ENCODE results near the gene ADCY2.

The ADCY2 gene

DNA sequence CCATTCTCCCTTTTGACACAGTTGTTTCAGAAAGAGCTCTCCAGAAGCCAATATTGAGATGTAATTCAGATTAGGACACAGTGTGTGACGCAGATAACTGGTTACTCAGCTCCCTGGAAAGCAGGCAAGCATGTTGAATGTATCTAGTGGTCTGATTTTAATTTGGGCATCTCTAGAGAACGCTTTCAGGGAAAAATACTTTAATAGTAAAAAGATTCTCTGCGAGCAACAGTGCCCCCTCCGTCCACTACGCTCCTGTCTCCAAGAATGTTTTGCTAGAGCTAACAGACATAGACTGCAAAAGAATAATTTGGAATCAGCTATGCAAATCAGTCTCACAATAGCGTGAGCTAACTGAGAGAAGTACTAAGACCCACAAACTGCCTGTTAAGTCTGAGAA is 431.7 kb downstream of the ADCY2 start:
- no peak for DNase-seq (ENCODE audit: low read depth, low spot score)
- no peak overlapping the region for H3K4me3 ChIP-seq (ENCODE audit: low read depth, low read length)
- ChIA-PET POLR2A (no interaction called here), CTCF (interaction anchor here (0.9 to 1.2 kb wide), 2 partner anchors 10 to 1063 kb away, joined by 3 to 4 read pairs; no protein-coding TSS in a partner anchor)
- TF ChIP-seq, protein P1, sequence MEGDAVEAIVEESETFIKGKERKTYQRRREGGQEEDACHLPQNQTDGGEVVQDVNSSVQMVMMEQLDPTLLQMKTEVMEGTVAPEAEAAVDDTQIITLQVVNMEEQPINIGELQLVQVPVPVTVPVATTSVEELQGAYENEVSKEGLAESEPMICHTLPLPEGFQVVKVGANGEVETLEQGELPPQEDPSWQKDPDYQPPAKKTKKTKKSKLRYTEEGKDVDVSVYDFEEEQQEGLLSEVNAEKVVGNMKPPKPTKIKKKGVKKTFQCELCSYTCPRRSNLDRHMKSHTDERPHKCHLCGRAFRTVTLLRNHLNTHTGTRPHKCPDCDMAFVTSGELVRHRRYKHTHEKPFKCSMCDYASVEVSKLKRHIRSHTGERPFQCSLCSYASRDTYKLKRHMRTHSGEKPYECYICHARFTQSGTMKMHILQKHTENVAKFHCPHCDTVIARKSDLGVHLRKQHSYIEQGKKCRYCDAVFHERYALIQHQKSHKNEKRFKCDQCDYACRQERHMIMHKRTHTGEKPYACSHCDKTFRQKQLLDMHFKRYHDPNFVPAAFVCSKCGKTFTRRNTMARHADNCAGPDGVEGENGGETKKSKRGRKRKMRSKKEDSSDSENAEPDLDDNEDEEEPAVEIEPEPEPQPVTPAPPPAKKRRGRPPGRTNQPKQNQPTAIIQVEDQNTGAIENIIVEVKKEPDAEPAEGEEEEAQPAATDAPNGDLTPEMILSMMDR (IDR thresholded peaks at IDR 0.05; ENCODE audit: insufficient read depth, low read length, missing control alignments): no peak

DNA sequence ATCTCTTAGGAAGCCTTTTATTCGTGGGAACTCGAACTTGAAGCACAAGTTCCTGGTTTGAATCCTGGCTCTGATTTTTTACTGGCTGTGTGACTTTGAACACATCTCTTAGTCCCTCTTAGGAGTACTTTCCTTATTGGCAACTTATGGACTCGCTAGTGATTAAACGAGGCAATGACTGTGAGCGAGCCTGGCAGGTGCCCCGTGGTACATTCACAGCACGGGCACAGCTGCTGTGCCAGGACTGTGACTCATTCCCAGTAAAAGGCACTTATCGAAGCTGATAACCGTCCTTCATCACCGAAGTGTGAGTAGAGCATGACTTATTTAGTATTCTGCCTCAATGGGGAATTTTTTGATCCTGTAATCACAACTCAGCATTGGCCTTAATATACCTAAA is 432.3 kb downstream of the ADCY2 start:
- POLR2A ChIA-PET: no interaction called here
- no peak overlapping the region for H3K4me3 ChIP-seq (ENCODE audit: low read depth, low read length)
- DNase-seq (ENCODE audit: low read depth, low spot score): no peak
- TF ChIP-seq, protein P1 (IDR thresholded peaks at IDR 0.05; ENCODE audit: insufficient read depth, low read length, missing control alignments): no peak
- CTCF ChIA-PET: interaction anchor here (0.9 to 1.2 kb wide), 2 partner anchors 11 to 1063 kb away, joined by 3 to 4 read pairs; no protein-coding TSS in a partner anchor

DNA sequence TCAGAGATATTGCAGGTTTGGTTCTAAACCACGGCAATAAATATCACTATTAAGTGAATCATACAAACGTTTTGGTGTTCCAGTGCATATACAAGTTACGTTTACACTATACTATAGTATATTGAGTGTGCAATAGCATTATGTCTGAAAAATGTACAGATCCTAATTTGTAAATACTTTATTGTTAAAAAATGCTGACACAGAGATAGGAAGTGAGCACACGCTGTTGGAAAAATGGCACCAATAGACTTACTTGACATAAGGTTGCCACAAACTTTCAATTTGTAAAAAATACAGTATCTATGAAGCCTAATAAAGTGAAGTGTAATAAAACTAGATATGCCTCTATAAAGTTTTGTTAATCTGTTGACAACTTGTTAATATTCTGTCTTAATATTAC is 439.0 kb downstream of the ADCY2 start:
- POLR2A ChIA-PET: no interaction called here
- no peak overlapping the region for H3K4me3 ChIP-seq (ENCODE audit: low read depth, low read length)
- DNase-seq (ENCODE audit: low read depth, low spot score): no peak
- CTCF ChIA-PET: no interaction called here
- TF ChIP-seq, protein P1 (IDR thresholded peaks at IDR 0.05; ENCODE audit: insufficient read depth, low read length, missing control alignments): no peak

DNA sequence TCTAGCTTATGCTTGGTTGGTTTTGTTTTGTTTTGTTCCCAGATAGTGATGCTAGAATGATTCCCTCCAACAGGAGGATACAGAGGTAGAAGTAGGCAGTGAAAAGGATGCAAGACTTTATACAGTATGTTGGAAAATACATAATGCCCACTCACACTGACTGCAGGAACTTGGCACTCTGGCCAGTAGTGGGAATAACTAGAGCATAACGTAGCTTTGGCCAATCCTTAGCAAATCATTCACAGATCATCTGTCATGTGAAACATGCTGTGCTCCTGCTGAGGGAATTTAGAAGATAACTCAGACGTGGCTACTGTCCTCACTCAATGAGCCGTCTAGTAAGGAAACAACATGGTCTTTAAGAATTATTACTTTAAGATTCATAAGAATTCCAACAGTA is 441.5 kb downstream of the ADCY2 start:
- TF ChIP-seq, protein P1 (IDR thresholded peaks at IDR 0.05; ENCODE audit: insufficient read depth, low read length, missing control alignments): no peak
- CTCF ChIA-PET: no interaction called here
- POLR2A ChIA-PET: no interaction called here
- no peak overlapping the region for H3K4me3 ChIP-seq (ENCODE audit: low read depth, low read length)
- no peak for DNase-seq (ENCODE audit: low read depth, low spot score)

DNA sequence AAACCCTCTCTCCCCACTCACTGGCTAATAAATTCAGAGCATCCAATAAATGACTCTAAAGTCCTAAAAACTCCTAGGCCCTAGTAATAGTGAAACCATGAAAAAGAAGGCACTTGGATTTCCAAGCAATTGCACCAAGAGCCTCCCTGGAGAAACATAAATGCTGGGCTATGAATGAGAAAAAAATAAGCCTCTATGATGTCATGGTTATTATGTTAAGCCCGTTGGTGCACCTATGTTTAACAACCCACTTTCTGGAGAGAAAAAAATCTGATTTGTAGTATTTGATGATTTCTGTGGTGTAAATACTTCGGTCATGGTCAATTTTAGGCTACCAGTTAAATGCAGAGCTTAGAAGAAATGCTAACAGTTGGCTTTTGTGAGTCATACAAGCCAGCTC is 446.6 kb downstream of the ADCY2 start:
- no peak overlapping the region for H3K4me3 ChIP-seq (ENCODE audit: low read depth, low read length)
- ChIA-PET POLR2A (no interaction called here), CTCF (no interaction called here)
- TF ChIP-seq, protein P1 (IDR thresholded peaks at IDR 0.05; ENCODE audit: insufficient read depth, low read length, missing control alignments): no peak
- DNase-seq (ENCODE audit: low read depth, low spot score): no peak

DNA sequence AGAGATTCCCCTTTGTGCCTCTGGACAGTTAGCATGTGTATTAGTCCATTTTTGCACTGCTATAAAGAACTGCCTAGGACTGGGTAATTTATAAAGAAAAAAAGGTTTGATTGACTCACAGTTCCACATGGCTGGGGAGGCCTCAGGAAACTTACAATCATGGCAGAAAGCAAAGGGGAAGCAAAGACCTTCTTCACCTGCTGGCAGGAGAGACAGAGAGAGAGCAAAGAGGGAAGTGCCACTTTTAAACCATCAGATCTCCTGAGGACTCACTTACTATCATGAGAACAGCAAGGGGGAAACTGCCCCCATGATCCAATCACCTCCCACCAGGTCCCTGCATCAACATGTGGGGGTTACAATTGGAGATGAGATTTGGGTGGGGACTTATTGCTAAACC is 449.0 kb downstream of the ADCY2 start:
- CTCF ChIA-PET: no interaction called here
- TF ChIP-seq, protein P1 (IDR thresholded peaks at IDR 0.05; ENCODE audit: insufficient read depth, low read length, missing control alignments): no peak

More for the DNA sequence above, 449.0 kb downstream of the ADCY2 start:
- DNase-seq (ENCODE audit: low read depth, low spot score): no peak
- POLR2A ChIA-PET: no interaction called here
- no peak overlapping the region for H3K4me3 ChIP-seq (ENCODE audit: low read depth, low read length)

Data from AG04449 (cell line).